Measurements from ENCODE around the gene SSBP3.

GRCh38 chr1:54289712-54290233 is 116.4 kb downstream of the SSBP3 start:
- TF ChIP-seq EZH2 (IDR thresholded peaks at IDR 0.05; ENCODE audit: insufficient read depth, poor library complexity, severe bottlenecking): no peak
- TF ChIP-seq EZH2phosphoT487 (IDR thresholded peaks at IDR 0.05; ENCODE audit: insufficient read depth, low read depth): no peak
